CD4-positive, alpha-beta T cell treated with Interleukin-2 at 100 ng/mL for 4 hours (primary cell): Measurements from ENCODE around the gene DHX58.

Experiments used
- DNase-seq: peaks from one replicate; pipeline ENCODE4 v3.0.0-alpha.2; 2020; ENCODE audit warnings: low spot score

DHX58 gene

GRCh38 chr17:42129109-42129837 is 16.8 kb upstream of the DHX58 start:
- DNase-seq: no peak

- DNase-seq: no peak
Measured at GRCh38 chr17:42127414-42127813, 14.9 kb upstream of the DHX58 start.

DNA sequence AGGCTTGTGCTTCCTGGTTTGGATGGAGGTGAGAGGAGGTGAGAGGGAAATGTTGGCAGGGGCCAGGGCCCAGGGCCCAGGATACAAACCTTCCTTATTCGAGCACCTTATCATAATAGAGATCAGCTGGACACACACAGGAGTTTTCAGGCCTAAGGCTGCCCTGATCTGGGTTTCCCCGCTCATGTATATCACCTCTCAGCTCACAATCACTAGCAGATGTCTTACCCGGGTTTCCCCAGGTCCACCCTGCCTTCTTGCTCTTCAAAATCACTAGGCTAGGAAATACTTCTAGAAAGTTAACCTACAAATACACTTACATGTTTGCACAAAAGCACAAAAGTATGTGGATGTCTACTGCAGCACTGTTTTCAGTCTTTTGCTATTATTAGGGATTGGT is 14.3 kb upstream of the DHX58 start:
- no peak for DNase-seq

- DNase-seq: no peak
Measured at GRCh38 chr17:42125565-42125964, 13.1 kb upstream of the DHX58 start.

GRCh38 chr17:42124256-42124655 is 11.7 kb upstream of the DHX58 start:
- DNase-seq: no peak

GRCh38 chr17:42122371-42123303 is 10.1 kb upstream of the DHX58 start, which contains the start of gene HSPB9:
Gene HSPB9 (plus strand): TSS chr17:42122804. CDS start chr17:42122851, 47 bp downstream.
- DNase-seq: no peak

- peak; percentile 74 for DNase-seq
Measured at GRCh38 chr17:42120770-42121769, 8.6 kb upstream of the DHX58 start, which contains the start of gene KAT2A. Gene KAT2A (minus strand): TSS chr17:42121367. CDS start chr17:42121304, 63 bp downstream.

DNA sequence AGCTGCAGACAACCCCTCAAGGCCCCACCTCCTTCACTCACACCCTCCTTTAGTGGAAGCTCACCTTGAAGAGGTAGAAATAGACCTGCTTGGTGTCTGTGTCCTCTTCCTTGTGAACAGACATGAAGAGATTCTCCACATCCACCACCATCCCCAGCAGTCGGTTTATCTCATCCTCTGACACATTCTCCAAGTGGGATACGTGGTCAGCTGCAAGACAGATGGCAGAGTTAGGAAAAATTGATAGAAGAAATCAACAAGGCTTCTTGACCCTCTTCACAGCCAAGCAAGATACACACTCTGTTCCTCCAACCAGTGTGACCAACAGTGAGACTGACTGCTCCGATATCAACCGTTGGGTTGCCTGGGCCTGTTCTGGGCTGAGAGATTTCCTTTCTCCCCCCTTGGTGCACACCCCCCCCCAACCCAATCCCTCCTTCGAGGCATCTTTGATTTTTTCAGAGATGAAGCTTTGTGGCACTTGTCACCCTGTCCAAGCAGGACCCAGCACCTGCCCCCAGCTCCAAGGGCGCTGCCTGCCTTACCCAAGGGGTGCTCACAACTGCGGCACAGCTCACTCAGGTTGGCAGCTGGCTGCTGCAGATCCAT is 7.8 kb upstream of the DHX58 start:
- DNase-seq: no peak

DNA sequence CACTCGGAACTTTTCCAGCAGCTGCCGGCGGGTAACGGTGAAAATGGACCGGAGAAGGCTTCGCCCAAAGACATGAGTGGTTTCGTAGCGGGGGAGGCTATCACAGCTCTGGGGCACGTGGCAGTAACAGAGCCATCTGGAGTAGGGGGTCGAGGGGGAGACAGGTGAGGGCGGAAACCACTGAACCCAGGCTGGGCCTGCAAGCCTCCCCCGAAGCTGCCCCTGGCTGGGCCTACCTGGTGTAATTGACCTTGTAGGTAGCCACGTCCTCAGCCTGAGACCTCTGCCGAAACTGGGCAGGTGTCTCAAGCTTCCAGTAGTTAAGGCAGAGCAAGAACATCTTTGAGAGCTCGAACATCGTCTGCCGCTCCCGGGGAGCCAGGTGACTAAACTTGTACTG is 6.8 kb upstream of the DHX58 start:
- DNase-seq: no peak

DNA sequence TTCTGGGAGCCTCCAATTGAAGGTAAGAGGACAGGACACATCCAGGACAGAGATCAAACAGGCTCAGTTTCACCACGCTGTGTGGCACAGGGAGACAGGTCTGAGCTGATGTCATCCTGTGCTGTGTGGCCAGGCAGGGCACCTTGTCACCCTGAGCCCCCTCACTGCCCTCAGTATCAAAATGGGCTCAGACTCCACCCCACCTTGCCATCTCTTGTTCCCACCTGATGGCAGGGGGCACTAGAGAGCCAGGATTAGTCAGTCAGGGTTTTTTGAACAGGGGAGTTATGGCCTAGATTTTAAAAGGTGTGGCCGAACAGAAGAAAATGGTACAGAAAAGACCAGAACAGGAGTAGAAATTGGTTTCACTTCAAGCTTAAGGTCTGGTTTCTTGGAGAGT is 6.0 kb upstream of the DHX58 start:
- peak; percentile 53 for DNase-seq

DNA sequence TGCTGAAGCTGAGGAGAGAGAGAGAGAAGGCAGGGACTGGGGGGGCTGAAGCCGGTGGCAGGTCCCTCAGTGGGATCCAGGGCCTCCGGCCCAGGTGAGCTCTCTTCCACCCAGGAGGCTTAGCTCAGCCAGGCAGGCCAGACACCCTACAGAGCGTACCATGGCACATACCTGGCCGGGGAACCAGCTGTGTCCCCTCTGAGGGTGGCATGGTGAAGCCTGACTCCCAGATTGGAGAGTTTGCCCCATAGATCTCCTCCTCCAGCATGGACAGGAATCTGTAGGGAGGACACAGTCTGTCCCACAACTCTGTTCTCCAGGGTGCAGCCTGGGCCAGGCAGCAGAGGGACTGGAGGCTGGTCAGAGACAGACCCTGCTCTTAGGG is 5.6 kb upstream of the DHX58 start:
- DNase-seq: no peak

GRCh38 chr17:42117397-42118125 is 5.0 kb upstream of the DHX58 start:
- DNase-seq: no peak

DNA sequence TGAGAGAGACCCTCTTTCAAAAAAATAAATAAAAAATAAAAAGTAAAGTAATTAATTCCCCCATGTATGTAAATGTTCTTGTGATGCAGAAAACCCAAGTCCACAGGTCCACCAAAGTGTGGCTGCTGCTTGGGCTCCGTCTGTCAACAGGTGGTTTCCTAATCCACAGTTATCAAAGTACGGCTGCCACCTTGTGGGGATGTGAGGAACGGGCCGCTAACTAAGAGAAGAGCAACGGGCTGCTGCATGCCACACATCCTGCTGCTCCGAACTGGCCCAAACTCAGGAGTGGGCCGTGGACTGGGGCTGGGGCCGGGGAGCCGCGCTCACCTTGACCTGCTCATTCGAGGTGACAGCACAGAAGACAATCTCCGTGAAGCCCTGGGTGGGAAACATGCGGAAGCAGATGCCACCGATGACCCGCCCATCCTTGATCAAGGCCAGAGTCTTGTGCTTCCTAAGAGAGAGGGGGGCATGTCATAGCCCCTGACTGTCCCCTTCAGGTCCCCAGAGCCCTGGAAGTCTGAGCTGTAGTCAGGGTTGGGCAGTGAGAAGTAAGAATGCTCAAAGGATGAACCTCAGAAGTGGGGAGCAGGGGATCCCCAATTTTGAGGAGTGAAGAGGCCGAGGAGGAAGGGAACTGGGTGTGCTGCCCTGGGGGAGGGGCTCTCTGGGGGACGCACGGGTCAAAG is 4.3 kb upstream of the DHX58 start:
- DNase-seq: peak; percentile 89

DNA sequence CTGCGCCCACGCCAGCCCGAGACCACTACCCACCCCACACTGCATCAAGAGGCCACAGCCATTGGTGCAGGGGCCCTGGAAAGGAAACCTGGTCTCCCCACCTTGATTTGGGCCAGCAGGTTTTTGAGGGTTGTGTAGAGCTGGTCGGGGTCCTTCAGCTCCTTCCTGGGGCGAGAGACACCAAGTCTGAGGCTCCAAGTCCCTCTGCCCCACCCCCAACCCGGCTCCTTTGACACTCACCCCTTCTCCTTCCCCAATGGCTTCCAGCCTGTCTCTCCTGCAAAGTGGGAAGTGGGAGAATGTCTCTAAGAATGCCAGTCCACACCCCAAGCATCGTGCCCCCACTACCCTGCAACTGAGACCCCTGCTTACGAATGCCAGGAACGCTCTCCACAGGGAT is 1.6 kb upstream of the DHX58 start:
- no peak for DNase-seq

DNA sequence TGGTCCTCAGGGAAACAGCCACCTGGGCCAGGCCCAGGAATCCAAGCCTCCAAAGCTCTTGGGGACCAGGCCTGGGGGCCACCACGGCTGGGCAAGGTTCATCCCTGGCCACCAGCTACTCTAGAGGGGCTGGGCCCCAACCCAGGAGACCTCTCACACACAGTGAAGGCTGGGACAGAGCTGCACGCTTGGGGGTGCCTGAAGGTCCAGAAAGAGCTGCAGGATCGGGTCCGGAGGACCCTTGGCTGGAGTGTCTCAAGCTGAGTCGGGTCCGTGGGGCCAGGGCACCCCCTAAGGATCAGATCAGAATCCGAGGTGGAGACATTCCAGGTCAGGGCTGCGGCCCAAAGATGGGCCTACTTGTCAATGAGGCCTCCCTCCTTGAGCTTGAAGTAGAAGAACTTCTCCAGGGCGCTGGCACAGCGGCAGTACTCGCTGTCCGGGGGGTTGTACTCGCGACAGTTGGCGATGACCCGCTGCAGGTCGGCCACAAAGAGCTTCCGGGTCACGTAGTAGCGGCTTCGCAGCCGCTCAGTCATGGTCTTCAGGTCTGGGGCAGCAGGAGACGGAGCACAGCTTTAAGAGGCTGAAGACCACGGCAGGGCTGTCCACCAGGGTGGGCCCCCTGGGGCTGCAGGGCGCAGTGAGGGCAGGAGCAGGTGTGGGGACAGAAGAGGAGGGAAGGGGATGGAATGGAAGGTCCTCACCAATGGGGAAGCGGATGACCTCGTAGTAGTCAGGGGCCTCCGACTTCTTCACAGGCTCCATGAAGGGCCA is 967 bp upstream of the DHX58 start:
- no peak for DNase-seq

DNA sequence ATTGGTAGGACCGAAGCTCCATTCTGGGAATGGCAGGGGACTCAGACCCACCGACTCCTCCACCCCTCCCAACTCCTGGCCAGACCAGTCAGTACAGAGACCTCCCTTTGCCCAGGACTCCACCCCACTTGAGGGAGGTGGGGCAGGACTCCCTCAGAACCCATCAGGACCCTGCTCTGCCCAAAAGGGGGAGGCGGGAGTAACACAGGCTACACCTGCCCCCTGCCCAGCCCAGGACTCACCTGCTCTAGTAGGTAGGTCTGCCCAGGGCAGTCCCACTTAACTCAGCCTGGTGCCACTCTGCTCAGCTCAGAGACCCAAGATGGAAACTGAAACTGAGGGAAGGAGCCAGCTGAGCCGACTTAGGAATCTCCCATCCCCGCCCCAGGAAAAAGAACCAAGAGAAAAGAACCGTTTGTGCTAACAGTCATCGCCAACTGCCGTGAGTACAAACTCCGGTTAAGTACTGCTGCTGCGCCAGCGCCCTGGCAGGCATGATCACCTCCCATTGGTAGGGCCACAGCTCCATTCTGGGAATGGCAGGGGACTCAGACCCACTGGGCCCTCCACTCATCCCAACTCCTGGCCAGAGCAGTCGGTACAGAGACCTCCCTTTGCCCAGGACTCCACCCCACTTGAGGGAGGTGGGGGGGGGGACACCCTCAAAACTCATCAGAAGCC is 503 bp downstream of the DHX58 start:
- peak; percentile 33 for DNase-seq

GRCh38 chr17:42111265-42111636 is 1.3 kb downstream of the DHX58 start:
- DNase-seq: no peak
